Stimulated activated naive CD8-positive, alpha-beta T cell treated with anti-CD3 and anti-CD28 coated beads, Interleukin-15, Interleukin-2, amounts not matched to agents 100 ng/mL and 50 ng/mL, for 24 hours (primary cell): ENCODE results near the gene KIAA0319L.
A peak's percentile ranks its signal among the peaks of the same experiment; 100 is the strongest.

ENCODE experiments used
- H3K27ac Mint-ChIP-seq: one replicate; pipeline ENCODE4 v1.8.0; 2021; ENCODE audit warnings: mild to moderate bottlenecking, mixed read lengths
- H3K27me3 Mint-ChIP-seq: one replicate; pipeline ENCODE4 v1.8.0; 2021; ENCODE audit warnings: mixed read lengths
- H3K36me3 Mint-ChIP-seq: one replicate; pipeline ENCODE4 v1.8.0; 2021; ENCODE audit warnings: low read depth, mixed read lengths
- H3K4me1 Mint-ChIP-seq: one replicate; pipeline ENCODE4 v1.8.0; 2021; ENCODE audit warnings: low read depth, mixed read lengths
- H3K4me3 Mint-ChIP-seq: one replicate; pipeline ENCODE4 v1.8.0; 2021; ENCODE audit warnings: mild to moderate bottlenecking, mixed read lengths
- H3K9me3 Mint-ChIP-seq: one replicate; pipeline ENCODE4 v1.8.0; 2021; ENCODE audit warnings: mixed read lengths

The KIAA0319L gene

GRCh38 chr1:35557118-35557610, at the start of gene KIAA0319L:
Gene KIAA0319L (minus strand): TSS chr1:35557403. CDS start chr1:35554491, 2,912 bp downstream.
- Mint-ChIP-seq H3K36me3 (peaks cover 18% of the 10 kb centered on the region), H3K4me1 (peaks cover 51% of the 10 kb centered on the region), H3K27me3 (no peaks in the 10 kb centered on the region), H3K27ac (peak within 1 kb of the TSS; percentile 96), H3K9me3 (no peaks in the 10 kb centered on the region), H3K4me3 (peak within 1 kb of the TSS; percentile 95)

GRCh38 chr1:35605867-35606182, 48.6 kb upstream of the KIAA0319L start:
- Mint-ChIP-seq H3K4me1 (peaks cover 10% of the 10 kb centered on the region), H3K27ac (no peak overlapping the region), H3K36me3 (peaks cover 68% of the 10 kb centered on the region), H3K4me3 (no peak overlapping the region), H3K27me3 (no peaks in the 10 kb centered on the region), H3K9me3 (no peaks in the 10 kb centered on the region)

- H3K9me3 Mint-ChIP-seq = no peaks in the 10 kb centered on the region
- peaks cover 71% of the 10 kb centered on the region for H3K36me3 Mint-ChIP-seq
- H3K27ac Mint-ChIP-seq = no peak overlapping the region
- no peaks in the 10 kb centered on the region for H3K27me3 Mint-ChIP-seq
- H3K4me3 Mint-ChIP-seq = no peak overlapping the region
- peaks cover 10% of the 10 kb centered on the region for H3K4me1 Mint-ChIP-seq
Measured at GRCh38 chr1:35605071-35605866, 48.1 kb upstream of the KIAA0319L start.

GRCh38 chr1:35603941-35604340, 46.7 kb upstream of the KIAA0319L start:
- H3K36me3 Mint-ChIP-seq = peaks cover 71% of the 10 kb centered on the region
- H3K4me3 Mint-ChIP-seq = no peak overlapping the region
- no peak overlapping the region for H3K27ac Mint-ChIP-seq
- H3K9me3 Mint-ChIP-seq = no peaks in the 10 kb centered on the region
- no peaks in the 10 kb centered on the region for H3K27me3 Mint-ChIP-seq
- H3K4me1 Mint-ChIP-seq = peaks cover 10% of the 10 kb centered on the region

- peaks cover 70% of the 10 kb centered on the region for H3K36me3 Mint-ChIP-seq
- no peak overlapping the region for H3K4me3 Mint-ChIP-seq
- H3K4me1 Mint-ChIP-seq = peaks cover 10% of the 10 kb centered on the region
- no peaks in the 10 kb centered on the region for H3K27me3 Mint-ChIP-seq
- H3K9me3 Mint-ChIP-seq = no peaks in the 10 kb centered on the region
- H3K27ac Mint-ChIP-seq = no peak overlapping the region
Measured at GRCh38 chr1:35603468-35603867, 46.3 kb upstream of the KIAA0319L start.

- Mint-ChIP-seq H3K4me3 (no peak overlapping the region), H3K4me1 (no peaks in the 10 kb centered on the region), H3K36me3 (peaks cover 58% of the 10 kb centered on the region), H3K9me3 (no peaks in the 10 kb centered on the region), H3K27ac (no peak overlapping the region), H3K27me3 (no peaks in the 10 kb centered on the region)
Measured at GRCh38 chr1:35600593-35600992, 43.4 kb upstream of the KIAA0319L start.

- H3K27me3 Mint-ChIP-seq = no peaks in the 10 kb centered on the region
- H3K27ac Mint-ChIP-seq = no peak overlapping the region
- H3K36me3 Mint-ChIP-seq = peaks cover 52% of the 10 kb centered on the region
- no peaks in the 10 kb centered on the region for H3K4me1 Mint-ChIP-seq
- no peak overlapping the region for H3K4me3 Mint-ChIP-seq
- H3K9me3 Mint-ChIP-seq = no peaks in the 10 kb centered on the region
Measured at GRCh38 chr1:35599411-35599810, 42.2 kb upstream of the KIAA0319L start.

- Mint-ChIP-seq H3K4me3 (no peak overlapping the region), H3K27me3 (no peaks in the 10 kb centered on the region), H3K27ac (no peak overlapping the region), H3K9me3 (no peaks in the 10 kb centered on the region), H3K36me3 (peaks cover 47% of the 10 kb centered on the region), H3K4me1 (peaks cover 2% of the 10 kb centered on the region)
Measured at GRCh38 chr1:35598895-35599294, 41.7 kb upstream of the KIAA0319L start.

- no peaks in the 10 kb centered on the region for H3K27me3 Mint-ChIP-seq
- H3K4me3 Mint-ChIP-seq = no peak overlapping the region
- no peak overlapping the region for H3K27ac Mint-ChIP-seq
- peaks cover 37% of the 10 kb centered on the region for H3K36me3 Mint-ChIP-seq
- H3K9me3 Mint-ChIP-seq = no peaks in the 10 kb centered on the region
- peaks cover 12% of the 10 kb centered on the region for H3K4me1 Mint-ChIP-seq
Measured at GRCh38 chr1:35597870-35598269, 40.7 kb upstream of the KIAA0319L start.

GRCh38 chr1:35595684-35596083, 38.5 kb upstream of the KIAA0319L start:
- Mint-ChIP-seq H3K9me3 (no peaks in the 10 kb centered on the region), H3K4me3 (no peak overlapping the region), H3K4me1 (peaks cover 14% of the 10 kb centered on the region), H3K27ac (no peak overlapping the region), H3K27me3 (no peaks in the 10 kb centered on the region), H3K36me3 (peaks cover 25% of the 10 kb centered on the region)

- H3K4me3 Mint-ChIP-seq = no peak overlapping the region
- no peak overlapping the region for H3K27ac Mint-ChIP-seq
- no peaks in the 10 kb centered on the region for H3K27me3 Mint-ChIP-seq
- peaks cover 14% of the 10 kb centered on the region for H3K4me1 Mint-ChIP-seq
- peaks cover 16% of the 10 kb centered on the region for H3K36me3 Mint-ChIP-seq
- no peaks in the 10 kb centered on the region for H3K9me3 Mint-ChIP-seq
Measured at GRCh38 chr1:35594005-35594760, 37.0 kb upstream of the KIAA0319L start.

GRCh38 chr1:35592991-35593769, 36.0 kb upstream of the KIAA0319L start:
- Mint-ChIP-seq H3K27me3 (no peaks in the 10 kb centered on the region), H3K9me3 (no peaks in the 10 kb centered on the region), H3K27ac (peak overlapping the region; percentile 24), H3K36me3 (peaks cover 9% of the 10 kb centered on the region), H3K4me1 (peaks cover 14% of the 10 kb centered on the region), H3K4me3 (no peak overlapping the region)

GRCh38 chr1:35591211-35591610, 34.0 kb upstream of the KIAA0319L start:
- Mint-ChIP-seq H3K9me3 (no peaks in the 10 kb centered on the region), H3K4me3 (no peak overlapping the region), H3K27me3 (no peaks in the 10 kb centered on the region), H3K27ac (no peak overlapping the region), H3K36me3 (peaks cover 7% of the 10 kb centered on the region), H3K4me1 (peaks cover 14% of the 10 kb centered on the region)

GRCh38 chr1:35590476-35591040, 33.4 kb upstream of the KIAA0319L start:
- H3K36me3 Mint-ChIP-seq = peaks cover under 1% of the 10 kb centered on the region
- H3K9me3 Mint-ChIP-seq = no peaks in the 10 kb centered on the region
- no peak overlapping the region for H3K27ac Mint-ChIP-seq
- H3K4me3 Mint-ChIP-seq = no peak overlapping the region
- no peaks in the 10 kb centered on the region for H3K27me3 Mint-ChIP-seq
- H3K4me1 Mint-ChIP-seq = peaks cover 14% of the 10 kb centered on the region
